ENCODE measurements around the gene VANGL2.

GRCh38 chr1:160451119-160451858 lies 50.9 kb downstream of the VANGL2 start:
- TF ChIP-seq TAF1 (IDR thresholded peaks at IDR 0.05; ENCODE audit: borderline replicate concordance, insufficient read depth, low read length): no peak
- no peak for TF ChIP-seq REST (IDR thresholded peaks at IDR 0.05; ENCODE audit: insufficient read depth in 1 of 2, low read depth in 2 of 2, low read length in 2 of 2)
- no peak for TF ChIP-seq POLR2AphosphoS5 (IDR thresholded peaks at IDR 0.05; ENCODE audit: low read depth, low read length)
- TF ChIP-seq FOXP2 (optimal IDR thresholded peaks at IDR 0.05; ENCODE audit: borderline replicate concordance, extremely low read depth, extremely low read length, insufficient read depth): no peak
- no peak for TF ChIP-seq SIN3A (IDR thresholded peaks at IDR 0.05; ENCODE audit: borderline replicate concordance, insufficient read depth, low read length)
